ENCODE results near the gene ALKBH2.

Gene ALKBH2

GRCh38 chr12:109093022-109093918, at the start of gene ALKBH2:
Gene ALKBH2 (minus strand): TSS chr12:109093472. CDS start chr12:109092786, 686 bp downstream.
- TF ChIP-seq CTCF (IDR thresholded peaks at IDR 0.05; ENCODE audit: control insufficient read depth, insufficient read depth, low read depth, low read length, missing control alignments): peak; percentile 99
- peak within 1 kb of the TSS; percentile 52 for H3K4me3 ChIP-seq (ENCODE audit: control insufficient read depth, low read depth, low read length)
- DNase-seq (ENCODE audit: low read depth): peak; percentile 54

- TF ChIP-seq CTCF (IDR thresholded peaks at IDR 0.05; ENCODE audit: control insufficient read depth, insufficient read depth, low read depth, low read length, missing control alignments): no peak
- DNase-seq (ENCODE audit: low read depth): no peak
- no peak overlapping the region for H3K4me3 ChIP-seq (ENCODE audit: control insufficient read depth, low read depth, low read length)
Observed at GRCh38 chr12:109140560-109140959, 47.3 kb upstream of the ALKBH2 start.

GRCh38 chr12:109139791-109140190, 46.5 kb upstream of the ALKBH2 start:
- DNase-seq (ENCODE audit: low read depth): no peak
- no peak for TF ChIP-seq CTCF (IDR thresholded peaks at IDR 0.05; ENCODE audit: control insufficient read depth, insufficient read depth, low read depth, low read length, missing control alignments)

GRCh38 chr12:109139360-109139759, 46.1 kb upstream of the ALKBH2 start:
- H3K4me3 ChIP-seq (ENCODE audit: control insufficient read depth, low read depth, low read length): no peak overlapping the region
- no peak for TF ChIP-seq CTCF (IDR thresholded peaks at IDR 0.05; ENCODE audit: control insufficient read depth, insufficient read depth, low read depth, low read length, missing control alignments)
- DNase-seq (ENCODE audit: low read depth): no peak

More at GRCh38 chr12:109139791-109140190, 46.5 kb upstream of the ALKBH2 start:
- H3K4me3 ChIP-seq (ENCODE audit: control insufficient read depth, low read depth, low read length): no peak overlapping the region

GRCh38 chr12:109137055-109137454, 43.8 kb upstream of the ALKBH2 start:
- no peak overlapping the region for H3K4me3 ChIP-seq (ENCODE audit: control insufficient read depth, low read depth, low read length)
- DNase-seq (ENCODE audit: low read depth): no peak
- TF ChIP-seq CTCF (IDR thresholded peaks at IDR 0.05; ENCODE audit: control insufficient read depth, insufficient read depth, low read depth, low read length, missing control alignments): no peak

- peak; percentile 74 for TF ChIP-seq CTCF (IDR thresholded peaks at IDR 0.05; ENCODE audit: control insufficient read depth, insufficient read depth, low read depth, low read length, missing control alignments)
- H3K4me3 ChIP-seq (ENCODE audit: control insufficient read depth, low read depth, low read length): no peak overlapping the region
- peak; percentile 55 for DNase-seq (ENCODE audit: low read depth)
Observed at GRCh38 chr12:109134186-109134917, 41.1 kb upstream of the ALKBH2 start.
